Activated naive CD4-positive, alpha-beta T cell (primary cell): ENCODE measurements around the gene RAD51B.

Experiments used
- DNase-seq, 4 experiments: peaks; one replicate each; lab custom pipeline; 2025; lab: John Stamatoyannopoulos, UW

The RAD51B gene

GRCh38 chr14:68772761-68773381 lies 953.3 kb downstream of the RAD51B start:
- no peak for DNase-seq

- no peak for DNase-seq
These were observed 955.4 kb downstream of the RAD51B start for GRCh38 chr14:68774771-68775613.

- DNase-seq: no peak
These were observed 956.1 kb downstream of the RAD51B start for GRCh38 chr14:68775614-68776126.

GRCh38 chr14:68777644-68778043 lies 958.1 kb downstream of the RAD51B start:
- DNase-seq: no peak
